Endothelial cell of hepatic sinusoid (primary cell): Measurements from ENCODE around the gene CD24.
"Not testable (repeated sequence)": the region's sequence is repeated elsewhere in the genome, so short reads cannot be mapped to it uniquely, and the experiment has no call there.

Experiments used
- in situ Hi-C: cut with HindIII; loops from 2 replicates; pipeline ENCODE4 v1.10.0; 2017; ENCODE audit warnings: low sequenced_read_pairs

CD24 gene

DNA sequence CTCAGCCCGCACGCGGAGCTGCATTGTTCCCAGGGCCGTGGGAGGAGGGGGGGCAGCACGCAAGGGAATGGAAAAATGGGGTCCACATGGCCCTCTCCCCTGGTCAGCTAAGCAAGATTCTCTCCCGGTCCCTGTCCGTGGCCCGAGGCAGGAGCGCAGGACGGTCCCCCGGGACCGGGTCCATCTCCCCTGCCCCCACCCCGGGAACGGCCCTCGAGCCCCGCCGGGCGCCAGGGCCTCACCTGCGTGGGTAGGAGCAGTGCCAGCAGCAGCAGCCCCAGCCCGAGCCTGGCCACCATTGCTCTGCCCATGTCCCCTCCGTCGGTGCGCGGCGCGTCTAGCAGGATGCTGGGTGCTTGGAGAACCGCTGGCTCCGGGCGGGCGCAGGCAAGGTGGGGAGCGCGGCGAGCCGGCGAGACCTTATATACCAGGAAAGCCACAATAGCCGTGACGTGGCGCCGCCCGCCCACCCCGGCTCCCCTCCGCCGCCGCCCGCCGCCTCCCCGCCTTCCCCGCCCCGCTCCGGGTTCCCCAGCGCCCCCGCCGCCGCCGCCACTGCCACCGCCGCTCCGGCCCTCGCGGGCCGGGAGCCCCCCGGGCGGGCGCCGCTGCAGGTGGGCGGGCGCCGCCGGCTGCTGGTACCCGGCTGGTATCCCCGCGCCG is at the start of gene CD24:
Gene CD24 (minus strand): TSS at position 394 of the 663 bp plus-strand sequence. CDS start 83 bp downstream, at position 311.
- in situ Hi-C loops: no loop called here

DNA sequence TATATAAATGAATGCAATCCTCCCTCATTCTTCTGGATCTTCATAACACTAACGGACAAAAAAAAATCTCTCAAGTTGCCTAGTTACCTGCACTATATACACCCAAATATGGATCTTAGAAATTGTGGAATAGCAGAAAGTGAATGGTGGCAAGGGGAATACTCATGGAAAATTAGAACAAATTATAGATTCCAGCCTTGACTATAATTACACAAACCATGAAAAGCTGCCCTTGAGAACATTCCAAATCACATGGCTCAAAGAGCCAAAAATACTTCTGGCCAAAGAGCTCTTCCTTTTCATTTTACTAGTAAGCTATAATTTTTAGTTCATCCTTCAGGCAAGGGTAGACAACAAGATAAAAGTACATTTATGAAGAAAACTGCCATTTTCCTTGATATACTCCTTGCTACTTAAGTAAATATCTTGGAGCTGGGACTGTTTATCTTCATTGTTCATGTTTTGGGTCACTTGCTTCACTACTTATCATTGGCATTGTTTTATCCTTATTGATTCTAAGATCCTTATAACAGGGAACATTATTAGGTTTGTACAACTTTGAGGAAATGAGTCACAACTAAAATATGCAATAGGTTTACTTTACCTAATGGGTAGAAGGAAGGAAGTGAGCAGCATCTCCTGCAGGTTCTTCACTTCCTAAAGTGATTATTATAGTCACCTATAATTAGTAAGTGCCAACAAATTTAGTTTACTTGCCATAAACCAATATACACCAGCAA is 47.1 kb upstream of the CD24 start:
- in situ Hi-C loops: no loop called here

GRCh38 chr6:107020239-107020638 is 45.7 kb upstream of the CD24 start:
- in situ Hi-C loops: no loop called here

- in situ Hi-C loops: not testable (repeated sequence)
Measured at GRCh38 chr6:107019628-107020027, 45.1 kb upstream of the CD24 start.

DNA sequence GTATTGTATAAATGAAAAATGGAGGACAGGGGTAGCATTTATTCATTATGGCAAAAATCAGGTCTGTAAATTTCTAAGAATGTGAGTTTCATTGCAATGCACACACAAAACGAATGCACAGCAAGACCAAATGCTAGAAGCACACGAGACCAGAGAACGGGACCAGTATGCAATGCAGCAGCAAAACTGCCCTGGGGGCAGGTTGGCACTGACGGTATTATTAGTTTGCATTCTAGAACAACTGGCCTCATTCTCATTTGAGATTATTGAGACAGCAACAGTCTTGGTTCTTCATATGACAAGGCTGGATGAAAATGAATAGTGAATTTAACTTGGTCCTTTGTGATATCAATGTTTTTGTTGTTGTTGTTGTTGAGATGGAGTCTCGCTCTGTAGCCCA is 44.5 kb upstream of the CD24 start:
- in situ Hi-C loops: no loop called here

GRCh38 chr6:107009499-107009898 is 35.0 kb upstream of the CD24 start:
- in situ Hi-C loops: no loop called here

- in situ Hi-C loops: loop anchor here (5.0 kb wide), 1 partner anchor 415 kb away; no protein-coding TSS in a partner anchor
Measured at GRCh38 chr6:106997392-106998158, 23.0 kb upstream of the CD24 start.

DNA sequence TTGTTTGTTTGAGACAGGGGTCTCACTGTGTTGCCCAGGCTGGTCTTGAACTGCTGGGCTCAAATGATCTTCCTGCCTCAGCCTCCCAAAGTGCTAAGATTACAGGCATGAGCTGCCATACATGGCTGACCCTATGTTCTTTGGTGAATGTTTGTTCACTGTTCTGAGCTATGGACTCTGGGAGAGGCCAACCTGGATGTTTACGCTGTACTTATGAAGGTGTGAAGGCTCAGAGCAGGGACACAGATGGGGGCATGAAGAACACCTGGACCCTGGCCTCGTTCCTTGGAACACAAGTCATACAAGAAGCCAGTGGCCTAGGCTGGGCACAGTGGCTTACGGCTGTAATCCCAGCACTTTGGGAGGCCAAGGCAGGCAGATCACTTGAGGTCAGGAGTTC is 21.1 kb upstream of the CD24 start:
- in situ Hi-C loops: loop anchor here (5.0 kb wide), 1 partner anchor 413 kb away; no protein-coding TSS in a partner anchor

DNA sequence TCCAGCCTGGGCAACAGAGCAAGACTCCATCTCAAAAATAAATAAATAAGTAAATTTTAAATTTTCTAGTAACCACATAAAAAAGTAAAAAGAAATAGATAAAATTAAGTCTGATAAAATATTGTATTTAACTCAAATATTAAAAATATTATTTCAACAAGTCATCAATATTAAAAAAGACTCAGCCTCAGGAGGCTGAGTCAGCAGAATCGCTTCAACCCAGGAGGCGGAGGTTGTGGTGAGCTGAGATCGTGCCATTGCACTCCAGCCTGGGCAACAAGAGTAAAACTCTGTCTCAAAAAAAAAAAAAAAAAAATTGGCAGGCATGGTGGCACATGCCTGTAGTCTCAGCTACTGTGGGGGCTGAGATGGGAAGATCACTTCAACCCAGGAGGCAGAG is 15.2 kb upstream of the CD24 start:
- in situ Hi-C loops: not testable (repeated sequence)

GRCh38 chr6:106988664-106989063 is 14.1 kb upstream of the CD24 start:
- in situ Hi-C loops: no loop called here

DNA sequence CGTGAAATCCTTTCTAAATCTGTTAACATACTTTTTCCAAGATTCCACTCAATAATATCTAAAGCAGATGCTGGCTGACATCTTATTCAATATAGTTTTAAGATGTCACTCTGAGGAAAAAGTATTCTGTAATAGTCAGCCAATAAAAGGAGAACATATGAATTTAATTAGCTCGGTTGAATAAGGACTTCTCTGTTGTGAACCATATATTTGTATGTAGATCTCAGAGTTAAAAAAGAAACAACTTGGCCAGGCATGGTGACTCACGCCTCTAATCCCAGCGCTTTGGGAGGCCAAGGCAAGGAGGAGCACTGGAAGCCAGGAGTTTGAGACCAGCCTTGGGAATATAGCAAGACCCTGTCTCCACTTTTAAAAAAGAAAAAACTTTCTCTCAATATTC is 7.4 kb upstream of the CD24 start:
- in situ Hi-C loops: no loop called here

- in situ Hi-C loops: no loop called here
Measured at GRCh38 chr6:106980926-106981325, 6.4 kb upstream of the CD24 start.

- in situ Hi-C loops: no loop called here
Measured at GRCh38 chr6:106979435-106979884, 4.9 kb upstream of the CD24 start.

DNA sequence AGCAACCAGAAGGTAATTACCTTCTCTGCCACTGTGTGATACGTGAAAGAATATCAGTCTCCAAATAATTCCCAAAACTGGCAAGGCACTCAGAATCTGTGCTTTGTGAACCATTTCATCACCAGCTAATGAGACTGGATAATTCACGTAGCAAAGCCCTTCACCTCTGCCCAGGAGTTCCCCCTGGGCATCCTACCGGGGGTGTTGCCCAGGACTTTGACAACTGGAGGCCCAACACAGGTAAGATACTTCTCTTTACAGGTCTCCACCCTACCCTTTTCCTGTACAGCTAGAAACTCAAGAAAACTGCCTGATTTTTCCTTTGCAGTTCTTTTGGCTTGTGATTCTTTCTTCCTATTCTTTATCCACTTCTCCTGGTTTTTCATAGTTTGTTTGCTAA is 2.7 kb upstream of the CD24 start:
- in situ Hi-C loops: no loop called here

DNA sequence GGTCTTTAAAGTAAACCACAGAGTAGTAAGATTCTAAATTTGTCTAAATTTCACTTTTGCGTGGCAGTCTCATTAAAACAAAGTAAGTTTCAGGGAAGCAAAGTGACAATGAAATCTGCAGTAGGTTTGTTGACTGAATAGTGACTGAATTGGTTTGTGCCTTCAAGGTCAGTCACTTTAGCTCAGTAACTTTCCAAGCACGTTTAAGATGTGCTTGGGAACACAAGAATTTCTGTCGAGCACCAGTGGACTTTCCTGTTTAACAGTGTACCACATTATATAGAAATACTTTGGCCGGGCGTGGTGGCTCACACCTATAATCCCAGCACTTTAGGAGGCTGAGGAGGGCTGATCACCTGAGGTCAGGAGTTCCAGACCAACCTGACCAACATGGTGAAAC is 1.7 kb upstream of the CD24 start:
- in situ Hi-C loops: no loop called here

DNA sequence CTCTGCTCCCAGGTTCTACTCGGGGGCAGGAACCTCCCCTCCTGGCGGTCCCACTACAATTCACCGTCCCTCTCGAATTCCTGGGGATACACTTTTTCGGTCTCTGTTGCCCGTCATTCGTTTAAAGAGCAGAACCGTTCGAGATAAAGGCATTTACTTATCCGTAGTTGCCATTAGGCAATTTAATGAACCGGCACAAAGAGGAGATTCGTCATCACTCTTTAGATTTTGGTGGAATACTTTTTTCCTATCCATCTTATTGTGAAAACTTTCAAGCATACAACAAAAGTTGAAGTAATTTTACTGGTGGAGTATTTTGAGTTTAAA is 1.2 kb upstream of the CD24 start:
- in situ Hi-C loops: no loop called here

- in situ Hi-C loops: no loop called here
Measured at GRCh38 chr6:106974999-106975737, 639 bp upstream of the CD24 start.

GRCh38 chr6:106973836-106974335 is 643 bp downstream of the CD24 start:
- in situ Hi-C loops: no loop called here

GRCh38 chr6:106973018-106973835 is 1.3 kb downstream of the CD24 start:
- in situ Hi-C loops: no loop called here

- in situ Hi-C loops: no loop called here
Measured at GRCh38 chr6:106972500-106972899, 2.0 kb downstream of the CD24 start.
